Activated T-helper 1 cell treated with anti-CD3 and anti-CD28 coated beads, Interleukin-2, amount 50 U/mL, for 16 hours (primary cell): Measurements from ENCODE around the gene RAB25.
"Not testable (repeated sequence)": the region's sequence is repeated elsewhere in the genome, so short reads cannot be mapped to it uniquely, and the experiment has no call there.

Experiments used
- DNase-seq, 2 donors: peaks; one replicate each; pipeline ENCODE4 v3.0.0-alpha.2; 2020; ENCODE audit warnings: low read depth in 1 of 2, low spot score in 1 of 2

Gene RAB25

GRCh38 chr1:156115514-156116374 is 54.8 kb downstream of the RAB25 start:
- no peak for DNase-seq

GRCh38 chr1:156116731-156117130 is 55.8 kb downstream of the RAB25 start:
- not testable (repeated sequence) for DNase-seq

GRCh38 chr1:156117414-156118176 is 56.6 kb downstream of the RAB25 start:
- DNase-seq = no peak

- no peak for DNase-seq
Measured at GRCh38 chr1:156118177-156118868, 57.4 kb downstream of the RAB25 start.

- DNase-seq = no peak
Measured at GRCh38 chr1:156119503-156120209, 58.7 kb downstream of the RAB25 start.
